Neuronal stem cell (in vitro differentiated cells): ENCODE data around the gene SYT7. TPM values are rescaled to one million over a fixed set of nuclear protein-coding genes. Genes with fewer than 3 reads are reported as not detected.

Experiments used
- DNase-seq: peaks from one replicate; pipeline ENCODE4 v3.0.0-alpha.2; 2013; ENCODE audit warnings: low spot score
- H2AFZ ChIP-seq: one replicate; pipeline ENCODE4 v1.6.1; 2013; ENCODE audit warnings: mild to moderate bottlenecking, low read length, inconsistent platforms
- H2AK5ac ChIP-seq: 2 replicates; pipeline ENCODE4 v1.6.1; 2013; ENCODE audit warnings: low read depth, mild to moderate bottlenecking, inconsistent platforms, low read length, moderate library complexity, mixed read lengths
- H2BK120ac ChIP-seq: 2 replicates; pipeline ENCODE4 v1.6.1; 2013; ENCODE audit warnings: low read depth, mild to moderate bottlenecking, inconsistent platforms, low read length, moderate library complexity, mixed read lengths
- H2BK12ac ChIP-seq: one replicate; pipeline ENCODE4 v1.6.1; 2013; ENCODE audit warnings: low read length, inconsistent platforms
- H2BK15ac ChIP-seq: 2 replicates; pipeline ENCODE4 v1.6.1; 2013; ENCODE audit warnings: mild to moderate bottlenecking, low read length, inconsistent platforms, mixed read lengths
- H2BK5ac ChIP-seq: one replicate; pipeline ENCODE4 v1.6.1; 2013; ENCODE audit warnings: inconsistent platforms, mild to moderate bottlenecking, low read length, moderate library complexity
- H3K14ac ChIP-seq: one replicate; pipeline ENCODE4 v1.6.1; 2013; ENCODE audit warnings: low read length, inconsistent platforms
- H3K18ac ChIP-seq: 2 replicates; pipeline ENCODE4 v1.6.1; 2013; ENCODE audit warnings: low read length, inconsistent platforms
- H3K23ac ChIP-seq: 2 replicates; pipeline ENCODE4 v1.6.1; 2013; ENCODE audit warnings: low read depth, mild to moderate bottlenecking, mixed read lengths, low read length, inconsistent platforms; ENCODE audit not compliant: poor library complexity
- H3K27ac ChIP-seq: replicated peaks from 3 replicates; pipeline ENCODE4 v1.5.1; 2013; ENCODE audit warnings: low read length, inconsistent platforms
- H3K27me3 ChIP-seq, 3 experiments: 2 replicates each; pipeline ENCODE4 v1.6.1; 2013; ENCODE audit warnings: low read length in 3 of 3, mild to moderate bottlenecking in 2 of 3, inconsistent platforms in 1 of 3, low read depth in 1 of 3, mixed read lengths in 1 of 3, moderate library complexity in 1 of 3; ENCODE audit not compliant: control insufficient read depth in 3 of 3, insufficient read depth in 3 of 3
- H3K36me3 ChIP-seq, 2 donors: replicated peaks in 1 of 2; 2 replicates each; pipeline ENCODE4 v1.6.1; 2013; ENCODE audit warnings: low read length in 2 of 2; ENCODE audit not compliant: control insufficient read depth in 2 of 2, insufficient read depth in 2 of 2
- H3K4ac ChIP-seq: 2 replicates; pipeline ENCODE4 v1.6.1; 2013; ENCODE audit warnings: inconsistent platforms, mild to moderate bottlenecking, low read length, moderate library complexity
- H3K4me1 ChIP-seq, 2 donors: 1 replicate in 1 of 2; 2 replicates in 1 of 2; pipeline ENCODE4 v1.6.1; 2013; ENCODE audit warnings: low read length in 2 of 2, low read depth in 1 of 2; ENCODE audit not compliant: control insufficient read depth in 2 of 2, insufficient read depth in 1 of 2
- H3K4me2 ChIP-seq: one replicate; pipeline ENCODE4 v1.6.1; 2013; ENCODE audit warnings: mild to moderate bottlenecking, low read length, inconsistent platforms; ENCODE audit not compliant: insufficient read depth, poor library complexity, severe bottlenecking
- H3K4me3 ChIP-seq, 2 donors: 2 replicates each; pipeline ENCODE4 v1.5.1; 2013; ENCODE audit warnings: low read length in 2 of 2, mild to moderate bottlenecking in 2 of 2, inconsistent platforms in 1 of 2, moderate library complexity in 1 of 2
- H3K79me1 ChIP-seq: one replicate; pipeline ENCODE4 v1.6.1; 2013; ENCODE audit warnings: low read depth, mild to moderate bottlenecking, inconsistent platforms, low read length, moderate library complexity
- H3K9ac ChIP-seq: one replicate; pipeline ENCODE4 v1.6.1; 2013; ENCODE audit warnings: mild to moderate bottlenecking, low read depth, low read length, inconsistent platforms; ENCODE audit not compliant: poor library complexity
- H3K9me3 ChIP-seq, 2 donors: replicated peaks in 1 of 2; 2 replicates each; pipeline versions ENCODE3 to v1.6.1; 2013; ENCODE audit warnings: low read length in 2 of 2, mild to moderate bottlenecking in 2 of 2, inconsistent platforms in 1 of 2, low read depth in 1 of 2, mixed read lengths in 1 of 2, moderate library complexity in 1 of 2; ENCODE audit not compliant: control insufficient read depth in 2 of 2, insufficient read depth in 1 of 2
- H4K8ac ChIP-seq: one replicate; pipeline ENCODE4 v1.6.1; 2013; ENCODE audit warnings: low read depth, mild to moderate bottlenecking, inconsistent platforms, low read length, moderate library complexity
- H4K91ac ChIP-seq: one replicate; pipeline ENCODE4 v1.6.1; 2013; ENCODE audit warnings: low read length, low read depth, mild to moderate bottlenecking, inconsistent platforms; ENCODE audit not compliant: poor library complexity
- WGBS, 2 donors: extraction: QIAGEN DNeasy Blood & Tissue Kit; methylation state at CpG; one replicate each; pipeline ENCODE4 v1.1.7; 2013; ENCODE audit warnings: missing lambda C conversion rate in 2 of 2, mixed read lengths in 1 of 2; ENCODE audit not compliant: insufficient read length in 2 of 2, insufficient replicate concordance in 1 of 2; ENCODE audit errors: extremely low coverage in 2 of 2; 5-methylcytosine and 5-hydroxymethylcytosine counted together
- polyA plus RNA-seq, 2 experiments: library from polyadenylated mRNA; stranded (reverse); fragments of 200-250 nt; gene quantifications; one replicate each; pipeline ENCODE4 v1.2.3, GENCODE V29; 2013

SYT7 gene
- polyA plus RNA-seq (2013, experiment 1 of 2) = 2.5 TPM
- 2.3 TPM for polyA plus RNA-seq (2013, experiment 2 of 2)

- Histone ChIP-seq H2AK5ac (peak within 1 kb of the TSS; percentile 83), H3K18ac (peak within 1 kb of the TSS; percentile 89), H3K9me3 (peaks cover 0 to 2% of the 10 kb centered on the region in 2 donors), H2BK15ac (peak within 1 kb of the TSS; percentile 50), H2BK120ac (no peak within 1 kb of the TSS), H3K79me1 (peaks cover 2% of the 10 kb centered on the region), H2BK5ac (no peak within 1 kb of the TSS), H4K91ac (no peak within 1 kb of the TSS), H3K4me1 (peaks cover 16 to 24% of the 10 kb centered on the region in 2 donors), H4K8ac (no peak within 1 kb of the TSS), H3K36me3 (no peaks in the 10 kb centered on the region), H3K27me3 (peaks cover 10 to 68% (median 30%) of the 10 kb centered on the region in 3 experiments), H3K9ac (peak within 1 kb of the TSS; percentile 84), H3K14ac (no peak within 1 kb of the TSS), H2AFZ (peak within 1 kb of the TSS; percentile 98), H3K27ac (no peak within 1 kb of the TSS), H3K4ac (no peak within 1 kb of the TSS), H3K4me3 (peak within 1 kb of the TSS; percentile 45 to 83), H2BK12ac (no peak within 1 kb of the TSS), H3K4me2 (peak within 1 kb of the TSS; percentile 81), H3K23ac (peak within 1 kb of the TSS; percentile 5)
- no CpG with 5 or more reads among the region's 96 CpGs for WGBS, 2 donors
- peak; percentile 99 for DNase-seq
These were observed at the start of gene SYT7 for GRCh38 chr11:61581030-61581928. Gene SYT7 (minus strand): TSS chr11:61581076. CDS start chr11:61580820, 256 bp downstream.

- peak overlapping the region; percentile 90 for H2AFZ ChIP-seq
- H2BK12ac ChIP-seq = no peak overlapping the region
- H4K91ac ChIP-seq = no peak overlapping the region
- H4K8ac ChIP-seq = no peak overlapping the region
- no peaks in the 10 kb centered on the region for H3K9me3 ChIP-seq
- DNase-seq = no peak
- H3K27me3 ChIP-seq = peaks cover 0 to 2% (median 0%) of the 10 kb centered on the region in 3 experiments
- H3K4ac ChIP-seq = no peak overlapping the region
- H3K4me1 ChIP-seq = peaks cover 15 to 22% of the 10 kb centered on the region in 2 donors
- no CpG with 5 or more reads among the region's 10 CpGs for WGBS, 2 donors
- H3K14ac ChIP-seq = no peak overlapping the region
- peak overlapping the region; percentile 88 for H3K18ac ChIP-seq
- no peak overlapping the region for H2BK15ac ChIP-seq
- no peak overlapping the region for H3K4me3 ChIP-seq
- H3K9ac ChIP-seq = no peak overlapping the region
- no peaks in the 10 kb centered on the region for H3K79me1 ChIP-seq
- no peak overlapping the region for H3K4me2 ChIP-seq
- peak overlapping the region; percentile 64 for H2AK5ac ChIP-seq
- H3K36me3 ChIP-seq = no peaks in the 10 kb centered on the region
- H3K27ac ChIP-seq = peak overlapping the region; percentile 0
- no peak overlapping the region for H2BK120ac ChIP-seq
- H2BK5ac ChIP-seq = peak overlapping the region; percentile 57
- no peak overlapping the region for H3K23ac ChIP-seq
These were observed 49.2 kb upstream of the SYT7 start for GRCh38 chr11:61630089-61630488.

- Histone ChIP-seq H3K14ac (no peak overlapping the region), H3K9ac (peak overlapping the region; percentile 10), H3K27ac (no peak overlapping the region), H3K4me1 (peaks cover 15 to 22% of the 10 kb centered on the region in 2 donors), H4K91ac (no peak overlapping the region), H4K8ac (no peak overlapping the region), H2BK15ac (peak overlapping the region; percentile 63), H3K27me3 (no peaks in the 10 kb centered on the region), H3K4me2 (no peak overlapping the region), H3K36me3 (no peaks in the 10 kb centered on the region), H2AFZ (peak overlapping the region; percentile 90), H2BK5ac (peak overlapping the region; percentile 57), H2AK5ac (peak overlapping the region; percentile 73), H3K23ac (no peak overlapping the region), H3K18ac (peak overlapping the region; percentile 88), H3K4me3 (no peak overlapping the region), H2BK120ac (no peak overlapping the region), H2BK12ac (no peak overlapping the region), H3K9me3 (no peaks in the 10 kb centered on the region), H3K4ac (no peak overlapping the region), H3K79me1 (no peaks in the 10 kb centered on the region)
- no CpG with 5 or more reads among the region's 18 CpGs for WGBS, 2 donors
- DNase-seq = no peak
These were observed 48.4 kb upstream of the SYT7 start for GRCh38 chr11:61629082-61629833.

GRCh38 chr11:61628662-61628970 lies 47.7 kb upstream of the SYT7 start:
- Histone ChIP-seq H4K91ac (no peak overlapping the region), H2BK5ac (no peak overlapping the region), H2AK5ac (peak overlapping the region; percentile 73), H2BK120ac (no peak overlapping the region), H3K14ac (no peak overlapping the region), H3K27me3 (no peaks in the 10 kb centered on the region), H2BK15ac (no peak overlapping the region), H3K36me3 (no peaks in the 10 kb centered on the region), H3K23ac (no peak overlapping the region), H3K4me1 (peaks cover 15 to 22% of the 10 kb centered on the region in 2 donors), H3K9ac (peak overlapping the region; percentile 10), H2BK12ac (peak overlapping the region; percentile 33), H4K8ac (no peak overlapping the region), H2AFZ (peak overlapping the region; percentile 90), H3K18ac (peak overlapping the region; percentile 67), H3K9me3 (no peaks in the 10 kb centered on the region), H3K4me2 (no peak overlapping the region), H3K4me3 (no peak overlapping the region), H3K79me1 (no peaks in the 10 kb centered on the region), H3K4ac (no peak overlapping the region), H3K27ac (no peak overlapping the region)
- no CpG with 5 or more reads among the region's 5 CpGs for WGBS, 2 donors
- DNase-seq = no peak
